CD4-positive, CD25-positive, alpha-beta regulatory T cell (primary cell): ENCODE measurements around the gene MGAT5. TPM values are rescaled to one million over a fixed set of nuclear protein-coding genes. Genes with fewer than 3 reads are reported as not detected.

Experiments
- ATAC-seq, 2 donors: fragments of 150-1000 bp; cut with Tn5 transposase; one replicate each; pipeline ENCODE4 v1.10.0; 2021; ENCODE audit warnings: low read depth in 2 of 2, moderate number of reproducible peaks in 2 of 2, moderate library complexity in 1 of 2
- DNase-seq, 3 donors: peaks; one replicate each; pipeline versions ENCODE4 v3.0.0 to v3.0.0-alpha.2; 2012 to 2022; ENCODE audit warnings: mixed read lengths in 1 of 3
- H3K27ac ChIP-seq: one replicate; pipeline ENCODE4 v1.7.0; 2013; ENCODE audit warnings: mild to moderate bottlenecking, low read length; ENCODE audit not compliant: insufficient read depth, poor library complexity, severe bottlenecking
- H3K27me3 ChIP-seq: one replicate; pipeline ENCODE4 v1.7.0; 2013; ENCODE audit warnings: low read length; ENCODE audit not compliant: control insufficient read depth, insufficient read depth
- H3K36me3 ChIP-seq: one replicate; pipeline ENCODE4 v1.7.0; 2013; ENCODE audit warnings: mild to moderate bottlenecking, low read length, moderate library complexity; ENCODE audit not compliant: control insufficient read depth, insufficient read depth
- H3K4me1 ChIP-seq: 2 replicates; pipeline ENCODE4 v1.7.0; 2013; ENCODE audit warnings: mild to moderate bottlenecking, low read length; ENCODE audit not compliant: insufficient read depth, control insufficient read depth, poor library complexity, severe bottlenecking
- H3K4me3 ChIP-seq: one replicate; pipeline ENCODE4 v1.7.0; 2013; ENCODE audit warnings: low read depth, mild to moderate bottlenecking, low read length, moderate library complexity
- H3K9me3 ChIP-seq, 2 experiments: 1 replicate in 1 of 2; 2 replicates in 1 of 2; pipeline ENCODE4 v1.7.0; 2013; ENCODE audit warnings: low read length in 2 of 2, mild to moderate bottlenecking in 1 of 2, moderate library complexity in 1 of 2; ENCODE audit not compliant: control insufficient read depth in 2 of 2
- H3K27ac Mint-ChIP-seq, 3 donors: one replicate each; pipeline ENCODE4 v1.8.0; 2020 to 2022; ENCODE audit warnings: mild to moderate bottlenecking in 3 of 3, mixed read lengths in 3 of 3, moderate library complexity in 2 of 3
- H3K27me3 Mint-ChIP-seq: one replicate; pipeline ENCODE4 v1.8.0; 2022; ENCODE audit warnings: mild to moderate bottlenecking, mixed read lengths
- H3K36me3 Mint-ChIP-seq: one replicate; pipeline ENCODE4 v1.8.0; 2020; ENCODE audit warnings: mixed read lengths
- H3K4me1 Mint-ChIP-seq, 4 donors: one replicate each; pipeline ENCODE4 v1.8.0; 2020 to 2022; ENCODE audit warnings: mixed read lengths in 4 of 4, mild to moderate bottlenecking in 1 of 4
- H3K4me3 Mint-ChIP-seq, 4 donors: one replicate each; pipeline ENCODE4 v1.8.0; 2020 to 2022; ENCODE audit warnings: mild to moderate bottlenecking in 4 of 4, mixed read lengths in 4 of 4, moderate library complexity in 3 of 4
- H3K9me3 Mint-ChIP-seq, 7 donors: one replicate each; pipeline ENCODE4 v1.8.0; 2020 to 2022; ENCODE audit warnings: mixed read lengths in 7 of 7, mild to moderate bottlenecking in 3 of 7, moderate library complexity in 2 of 7
- polyA plus RNA-seq, 4 donors: library from polyadenylated mRNA; unstranded; fragments of 300-500 nt; fragmentation: Illumina TruSeq; gene quantifications; one replicate each; pipeline ENCODE4 v1.2.3, GENCODE V29; 2021
- total RNA-seq: library from RNA; stranded (reverse); gene quantifications from one replicate; pipeline ENCODE4 v1.2.3, GENCODE V29; 2022

The MGAT5 gene
- total and polyA plus RNA-seq, 5 donors from 2014 or later = 3.6 to 68.8 (median 6.9) TPM

DNA sequence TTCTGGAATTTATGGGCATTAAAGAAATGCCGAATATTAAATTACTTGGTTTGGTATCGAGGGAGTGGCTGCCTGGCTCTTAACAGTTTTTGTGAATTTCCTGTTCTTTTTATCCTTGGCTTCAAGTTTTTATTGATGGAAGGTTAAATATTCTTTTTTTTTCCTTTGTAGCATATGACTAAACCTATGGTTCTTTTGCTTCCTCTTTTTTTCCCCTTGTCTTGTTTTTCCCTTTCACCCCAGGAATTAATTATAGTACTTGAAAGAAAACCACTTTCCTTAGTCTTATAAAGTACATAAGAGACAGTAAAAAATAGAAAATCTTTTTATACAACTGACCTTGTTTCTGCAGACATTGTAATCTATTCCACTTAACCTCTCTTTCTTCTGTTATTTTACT lies 42.4 kb downstream of the MGAT5 start:
- no peaks in the 10 kb centered on the region for H3K9me3 Mint-ChIP-seq
- no peaks in the 10 kb centered on the region for H3K27me3 Mint-ChIP-seq
- no peak overlapping the region for H3K4me3 Mint-ChIP-seq

DNA sequence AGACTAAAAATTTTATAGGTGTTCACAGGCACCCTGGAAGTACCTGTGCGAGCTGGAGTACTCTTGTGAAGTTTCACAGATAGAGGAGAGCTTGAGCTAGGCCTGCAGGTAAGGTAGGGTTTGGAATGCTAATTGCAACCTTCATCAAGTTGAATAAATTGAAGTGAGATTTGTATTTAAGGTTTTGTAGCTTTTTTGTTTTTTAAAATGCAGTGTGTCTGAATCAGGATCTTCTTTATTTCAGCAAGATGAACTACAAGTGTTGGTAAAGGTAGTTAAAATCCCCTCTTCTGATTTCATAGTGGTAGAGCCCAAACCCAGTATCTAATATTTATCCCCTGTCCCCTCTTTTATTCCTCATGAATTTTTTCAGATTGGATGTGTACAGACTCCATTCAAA lies 45.5 kb downstream of the MGAT5 start:
- Histone ChIP-seq H3K9me3 (no peaks in the 10 kb centered on the region), H3K27ac (no peak overlapping the region), H3K4me1 (no peaks in the 10 kb centered on the region), H3K27me3 (no peaks in the 10 kb centered on the region), H3K36me3 (peaks cover 3% of the 10 kb centered on the region), H3K4me3 (no peak overlapping the region)
- Mint-ChIP-seq H3K9me3 (no peaks in the 10 kb centered on the region), H3K4me3 (no peak overlapping the region), H3K36me3 (peaks cover 11% of the 10 kb centered on the region), H3K27me3 (no peaks in the 10 kb centered on the region), H3K4me1 (peaks cover 21 to 54% (median 35%) of the 10 kb centered on the region in 4 donors), H3K27ac (peak overlapping the region in 2 of 3 donors; percentile 9 to 61)
- DNase-seq (no peak), ATAC-seq (no peak)

More for the DNA sequence above, 42.4 kb downstream of the MGAT5 start:
- Histone ChIP-seq H3K4me3 (no peak overlapping the region), H3K27me3 (no peaks in the 10 kb centered on the region), H3K36me3 (peaks cover 9% of the 10 kb centered on the region), H3K4me1 (peaks cover 2% of the 10 kb centered on the region), H3K9me3 (no peaks in the 10 kb centered on the region), H3K27ac (no peak overlapping the region)
- DNase-seq (no peak), ATAC-seq (no peak)
- Mint-ChIP-seq H3K36me3 (peaks cover 12% of the 10 kb centered on the region), H3K4me1 (peaks cover 20 to 53% (median 25%) of the 10 kb centered on the region in 4 donors), H3K27ac (no peak overlapping the region)

DNA sequence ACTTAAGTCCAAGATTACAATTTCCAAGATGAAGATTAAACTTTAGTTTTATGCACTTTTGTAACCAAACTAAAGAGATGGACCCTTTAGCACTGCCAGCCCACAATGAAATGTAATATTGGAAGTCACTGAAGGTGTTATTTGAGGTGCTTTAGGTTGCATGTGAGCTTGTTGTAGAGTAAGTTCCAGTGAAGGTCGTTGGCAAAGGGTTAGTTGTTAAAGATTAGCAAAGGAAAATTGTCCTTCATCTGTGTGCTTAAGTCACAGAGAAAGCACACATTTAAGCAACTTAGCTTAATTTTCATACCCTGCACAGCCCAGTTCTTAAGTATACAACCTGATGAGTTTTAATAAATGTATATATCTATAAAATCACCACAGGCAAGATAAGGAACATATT lies 46.7 kb downstream of the MGAT5 start:
- Histone ChIP-seq H3K36me3 (peaks cover 3% of the 10 kb centered on the region), H3K4me1 (no peaks in the 10 kb centered on the region), H3K9me3 (no peaks in the 10 kb centered on the region), H3K27ac (no peak overlapping the region), H3K4me3 (no peak overlapping the region), H3K27me3 (no peaks in the 10 kb centered on the region)
- Mint-ChIP-seq H3K9me3 (no peaks in the 10 kb centered on the region), H3K27me3 (no peaks in the 10 kb centered on the region), H3K36me3 (peaks cover 15% of the 10 kb centered on the region), H3K27ac (no peak overlapping the region), H3K4me3 (no peak overlapping the region), H3K4me1 (peaks cover 23 to 54% (median 32%) of the 10 kb centered on the region in 4 donors)
- no peak for DNase-seq
- ATAC-seq = no peak

DNA sequence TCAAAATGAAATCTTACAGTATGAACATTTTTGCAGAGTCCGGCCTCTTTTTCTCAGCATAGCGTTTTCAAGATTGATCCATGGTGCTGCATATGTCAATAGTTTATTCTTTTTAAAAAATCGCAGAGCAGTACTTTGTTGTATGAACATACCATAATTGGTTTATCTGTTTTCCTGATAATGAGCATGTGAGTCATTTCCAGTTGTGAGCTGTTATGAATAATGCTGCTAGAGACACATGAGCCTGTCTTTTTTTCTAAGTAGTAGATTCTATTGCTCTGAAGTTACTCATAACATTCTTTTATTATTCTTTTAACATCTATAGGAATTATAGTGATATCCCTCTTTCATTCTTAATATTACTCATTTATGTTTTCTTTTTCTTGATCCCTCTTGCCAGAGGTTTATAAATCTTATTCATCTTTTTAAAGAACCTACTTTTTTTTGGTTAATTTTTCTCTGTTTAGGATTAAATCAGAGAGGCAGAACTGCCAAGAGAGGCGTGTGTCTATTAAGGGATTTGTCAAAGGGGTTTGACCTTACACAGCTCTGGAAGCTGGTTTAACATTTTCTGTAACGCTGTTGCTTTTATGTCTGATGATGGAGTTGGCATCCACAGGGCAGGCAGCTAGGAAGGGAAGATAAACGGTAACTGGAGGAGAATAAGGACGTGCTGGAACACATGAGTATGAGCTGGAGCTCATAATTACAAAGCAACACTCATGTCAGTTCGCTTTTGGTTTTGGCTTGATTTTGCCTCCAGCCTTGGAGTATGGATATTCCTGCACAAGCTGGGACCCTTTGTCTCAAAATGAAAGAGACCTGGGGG lies 47.4 kb downstream of the MGAT5 start:
- Histone ChIP-seq H3K27me3 (no peaks in the 10 kb centered on the region), H3K4me3 (no peak overlapping the region), H3K36me3 (peaks cover 3% of the 10 kb centered on the region), H3K27ac (no peak overlapping the region), H3K9me3 (no peaks in the 10 kb centered on the region), H3K4me1 (no peaks in the 10 kb centered on the region)
- Mint-ChIP-seq H3K27ac (peak overlapping the region in 1 of 3 donors; percentile 65), H3K4me1 (peaks cover 23 to 47% (median 32%) of the 10 kb centered on the region in 4 donors), H3K4me3 (no peak overlapping the region), H3K36me3 (peaks cover 15% of the 10 kb centered on the region), H3K27me3 (no peaks in the 10 kb centered on the region), H3K9me3 (no peaks in the 10 kb centered on the region)
- ATAC-seq = peak in 1 of 2 donors; percentile 53
- no peak for DNase-seq

DNA sequence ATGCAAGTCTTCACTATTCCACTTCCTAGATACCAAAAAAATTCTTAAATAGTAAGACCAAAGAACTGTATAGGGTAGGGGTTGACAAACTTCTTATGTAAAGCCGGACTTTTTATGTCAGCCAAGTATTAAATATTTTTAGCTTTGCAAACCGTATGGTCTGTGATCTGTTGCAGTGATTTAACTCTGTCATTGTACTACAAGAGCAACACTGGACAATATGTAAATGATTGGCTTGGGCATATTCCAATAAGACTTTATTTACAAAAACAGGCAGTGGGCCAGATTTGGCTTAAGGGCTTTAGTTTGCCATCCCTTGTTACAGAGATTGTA lies 48.0 kb downstream of the MGAT5 start:
- H3K4me1 ChIP-seq = no peaks in the 10 kb centered on the region
- peaks cover 3% of the 10 kb centered on the region for H3K36me3 ChIP-seq
- peaks cover 23 to 42% (median 29%) of the 10 kb centered on the region in 4 donors for H3K4me1 Mint-ChIP-seq
- no peaks in the 10 kb centered on the region for H3K27me3 ChIP-seq
- H3K4me3 ChIP-seq = no peak overlapping the region
- H3K27ac ChIP-seq = no peak overlapping the region
- H3K9me3 Mint-ChIP-seq = no peaks in the 10 kb centered on the region
- DNase-seq (no peak), ATAC-seq (no peak)
- no peaks in the 10 kb centered on the region for H3K27me3 Mint-ChIP-seq
- peaks cover 15% of the 10 kb centered on the region for H3K36me3 Mint-ChIP-seq
- H3K27ac Mint-ChIP-seq = no peak overlapping the region
- H3K9me3 ChIP-seq = no peaks in the 10 kb centered on the region
- no peak overlapping the region for H3K4me3 Mint-ChIP-seq

DNA sequence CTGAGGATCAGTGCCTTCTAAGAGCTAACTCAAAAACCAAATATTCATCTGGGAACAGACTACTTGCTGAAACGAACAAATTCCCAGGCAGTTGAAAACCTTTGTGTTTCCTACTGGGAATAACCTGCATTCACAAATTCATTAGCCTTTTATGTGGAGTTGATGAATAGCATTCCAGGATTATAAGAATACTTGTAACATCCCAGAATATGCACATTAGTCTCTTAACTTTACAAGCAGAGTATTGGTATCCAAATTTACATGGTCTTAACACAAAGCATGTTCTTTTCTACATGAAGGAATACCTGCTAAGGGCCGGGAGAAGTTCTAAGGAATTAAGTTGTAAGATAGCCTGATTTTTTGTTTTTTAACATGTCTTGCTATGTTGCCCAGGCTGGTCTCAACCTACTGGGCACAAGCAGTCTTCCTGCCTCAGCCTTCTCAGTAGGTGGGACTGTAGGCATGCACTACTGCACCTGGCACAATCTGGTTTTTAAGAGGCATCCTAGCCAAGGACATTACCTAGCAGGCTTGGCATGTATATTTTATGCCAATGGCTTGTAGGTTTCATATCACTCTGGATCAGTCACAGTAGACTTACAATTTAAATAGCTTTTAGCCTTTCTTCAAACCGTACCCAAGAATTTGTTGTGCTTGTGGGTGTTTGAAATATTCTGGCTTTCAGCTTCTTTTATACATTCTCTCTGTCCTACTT lies 50.7 kb downstream of the MGAT5 start:
- DNase-seq (no peak), ATAC-seq (no peak)
- Mint-ChIP-seq H3K9me3 (peaks cover 0 to 4% (median 0%) of the 10 kb centered on the region in 7 donors), H3K27ac (peak overlapping the region in 1 of 3 donors; percentile 79), H3K4me3 (no peak overlapping the region), H3K36me3 (peaks cover 24% of the 10 kb centered on the region), H3K4me1 (peaks cover 17 to 46% (median 24%) of the 10 kb centered on the region in 4 donors), H3K27me3 (no peaks in the 10 kb centered on the region)
- Histone ChIP-seq H3K4me1 (no peaks in the 10 kb centered on the region), H3K4me3 (peak overlapping the region; percentile 26), H3K27me3 (no peaks in the 10 kb centered on the region), H3K27ac (no peak overlapping the region), H3K36me3 (peaks cover 5% of the 10 kb centered on the region), H3K9me3 (no peaks in the 10 kb centered on the region)

DNA sequence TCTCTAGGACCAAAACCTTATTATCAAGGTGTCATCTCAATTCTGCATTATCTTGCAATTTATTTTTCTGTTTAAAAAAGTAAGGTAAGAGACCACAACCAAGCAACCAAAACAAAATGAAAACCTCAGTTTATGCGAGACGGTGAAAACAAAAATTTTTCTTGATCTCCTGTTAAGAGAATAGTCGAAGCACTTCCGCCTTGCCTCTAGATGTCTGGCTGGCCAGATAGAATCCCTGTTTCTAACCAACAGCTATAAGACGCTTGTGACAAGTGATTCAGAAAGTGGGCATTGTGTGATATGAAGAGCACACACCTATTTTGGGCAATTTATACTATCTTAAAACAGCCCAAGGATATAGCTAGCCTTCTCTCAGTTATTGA lies 51.2 kb downstream of the MGAT5 start:
- Mint-ChIP-seq H3K4me3 (no peak overlapping the region), H3K27me3 (no peaks in the 10 kb centered on the region), H3K27ac (peak overlapping the region in 1 of 3 donors; percentile 44), H3K9me3 (peaks cover 0 to 4% (median 0%) of the 10 kb centered on the region in 7 donors), H3K4me1 (peaks cover 17 to 48% (median 25%) of the 10 kb centered on the region in 4 donors), H3K36me3 (peaks cover 25% of the 10 kb centered on the region)
- Histone ChIP-seq H3K27me3 (no peaks in the 10 kb centered on the region), H3K27ac (no peak overlapping the region), H3K4me3 (peak overlapping the region; percentile 26), H3K9me3 (no peaks in the 10 kb centered on the region), H3K4me1 (no peaks in the 10 kb centered on the region), H3K36me3 (peaks cover 5% of the 10 kb centered on the region)
- DNase-seq (no peak), ATAC-seq (no peak)
